ENCODE results near the gene ZNF609. TPM values are rescaled to one million over a fixed set of nuclear protein-coding genes. Genes with fewer than 3 reads are reported as not detected.
"Not testable (repeated sequence)": the region's sequence is repeated elsewhere in the genome, so short reads cannot be mapped to it uniquely, and the experiment has no call there.

Gene ZNF609
- total RNA-seq, 1 experiment from 2014 or later, result 9.9 TPM

DNA sequence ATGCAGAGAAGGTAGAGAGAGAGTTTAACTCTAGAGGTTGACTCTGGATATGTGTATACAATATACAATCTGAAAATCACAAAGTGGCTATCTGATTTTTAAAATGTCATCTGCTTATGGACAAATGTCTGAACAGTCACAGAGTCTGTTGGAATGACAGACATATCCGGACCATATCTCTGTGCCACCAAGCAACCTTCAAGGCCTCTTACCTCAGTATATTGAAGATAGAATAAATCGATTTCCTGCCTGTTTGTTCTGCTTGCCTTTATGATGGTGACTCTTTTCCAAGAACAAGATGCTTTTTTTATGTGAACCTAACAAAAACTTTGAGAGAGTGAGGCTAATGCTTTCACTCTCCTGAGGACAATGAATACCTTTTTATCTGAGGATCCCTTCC, 163.9 kb downstream of the ZNF609 start:
- Histone ChIP-seq H3K9me2 (replicated peaks; ENCODE audit: low read length) (no peaks in the 10 kb centered on the region), H3K4me2 (ENCODE audit: low read length) (no peak overlapping the region), H4K20me1 (ENCODE audit: low read length) (peaks cover 6% of the 10 kb centered on the region; the same call in 1 of the 2 replicates), H3K27ac (ENCODE audit: low read length) (no peak overlapping the region), H3K9ac (ENCODE audit: low read length) (no peak overlapping the region), H2AFZ (ENCODE audit: low read length) (no peak overlapping the region), H3K27me3 (ENCODE audit: low read length) (no peaks in the 10 kb centered on the region), H3F3A (ENCODE audit: low read length, unreplicated experiment) (no peaks in the 10 kb centered on the region), H3K36me3 (ENCODE audit: low read depth, low read length) (0 out of 2 replicates have a peak, but pooled peaks cover 3% of the 10 kb centered on the region), H3K9me3 (ENCODE audit: low read length) (no peaks in the 10 kb centered on the region), H3K4me1 (ENCODE audit: insufficient read depth, low read length) (peaks cover 19% of the 10 kb centered on the region), H3K4me3 (ENCODE audit: low read length) (no peak overlapping the region), H3K79me2 (ENCODE audit: low read length) (peaks cover 19% of the 10 kb centered on the region)
- intact Hi-C loops (cut with micrococcal nuclease), result no loop called here
- ATAC-seq, result no peak
- DNase-seq, result no peak
- ChIA-PET POLR2A (ENCODE audit: unreplicated experiment) (no interaction called here), CTCF (no interaction called here)
- TF ChIP-seq EZH2phosphoT487 (IDR thresholded peaks at IDR 0.05; ENCODE audit: borderline replicate concordance, low read length), result no peak
- no peak for TF ChIP-seq EZH2 (IDR thresholded peaks at IDR 0.05; ENCODE audit: low read length, unreplicated experiment)
- no peak for TF ChIP-seq CTCF (conservative IDR thresholded peaks at IDR 0.05; ENCODE audit: low read depth, low read length)
- no TSS peak for BruUV-seq (replicated peaks)

DNA sequence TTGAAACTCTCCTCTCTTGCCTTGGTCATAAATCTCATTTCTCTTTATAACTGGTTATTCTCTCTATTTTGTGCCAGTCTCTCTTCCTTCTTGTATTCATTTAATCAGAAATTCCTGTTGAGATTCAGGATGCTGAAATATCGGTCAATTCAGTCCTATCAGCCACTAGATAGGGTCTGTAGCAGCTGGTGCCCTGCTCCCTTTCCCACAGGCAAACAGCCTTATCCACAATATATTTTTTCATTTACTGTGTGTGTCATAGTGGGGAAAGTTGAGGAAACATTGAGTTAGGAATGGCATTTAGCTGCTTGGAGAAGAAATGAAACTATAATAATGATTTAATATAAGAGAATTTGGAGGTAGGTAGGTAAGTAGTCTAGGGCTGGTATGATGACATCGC, 168.7 kb downstream of the ZNF609 start:
- Histone ChIP-seq H3K9me3 (ENCODE audit: low read length) (no peaks in the 10 kb centered on the region), H3F3A (ENCODE audit: low read length, unreplicated experiment) (no peaks in the 10 kb centered on the region), H3K4me2 (ENCODE audit: low read length) (no peak overlapping the region), H3K27me3 (ENCODE audit: low read length) (no peaks in the 10 kb centered on the region), H3K36me3 (ENCODE audit: low read depth, low read length) (no peaks in the 10 kb centered on the region), H3K9ac (ENCODE audit: low read length) (no peak overlapping the region), H3K4me1 (ENCODE audit: insufficient read depth, low read length) (no peaks in the 10 kb centered on the region), H3K4me3 (ENCODE audit: low read length) (no peak overlapping the region), H3K79me2 (ENCODE audit: low read length) (no peaks in the 10 kb centered on the region), H2AFZ (ENCODE audit: low read length) (no peak overlapping the region), H4K20me1 (ENCODE audit: low read length) (no peaks in the 10 kb centered on the region), H3K27ac (ENCODE audit: low read length) (no peak overlapping the region), H3K9me2 (replicated peaks; ENCODE audit: low read length) (no peaks in the 10 kb centered on the region)
- intact Hi-C loops (cut with micrococcal nuclease), result no loop called here
- no TSS peak for BruUV-seq (replicated peaks)
- CTCF ChIA-PET, result no interaction called here
- TF ChIP-seq CTCF (conservative IDR thresholded peaks at IDR 0.05; ENCODE audit: low read depth, low read length), result no peak
- TF ChIP-seq EZH2phosphoT487 (IDR thresholded peaks at IDR 0.05; ENCODE audit: borderline replicate concordance, low read length), result no peak
- TF ChIP-seq EZH2 (IDR thresholded peaks at IDR 0.05; ENCODE audit: low read length, unreplicated experiment), result no peak
- no peak for ATAC-seq
- DNase-seq, result no peak
- POLR2A ChIA-PET (ENCODE audit: unreplicated experiment), result interaction anchor here (0.6 kb wide), 2 partner anchors 35 to 439 kb away, joined by 3 read pairs; no protein-coding TSS in a partner anchor

- Histone ChIP-seq H3K9me3 (ENCODE audit: low read length) (no peaks in the 10 kb centered on the region), H3K9ac (ENCODE audit: low read length) (no peak overlapping the region), H3K27ac (ENCODE audit: low read length) (no peak overlapping the region), H3K4me1 (ENCODE audit: insufficient read depth, low read length) (no peaks in the 10 kb centered on the region), H3K79me2 (ENCODE audit: low read length) (no peaks in the 10 kb centered on the region), H4K20me1 (ENCODE audit: low read length) (no peaks in the 10 kb centered on the region), H3K4me2 (ENCODE audit: low read length) (no peak overlapping the region), H3K4me3 (ENCODE audit: low read length) (no peak overlapping the region), H3K9me2 (replicated peaks; ENCODE audit: low read length) (no peaks in the 10 kb centered on the region), H2AFZ (ENCODE audit: low read length) (no peak overlapping the region), H3F3A (ENCODE audit: low read length, unreplicated experiment) (no peaks in the 10 kb centered on the region), H3K27me3 (ENCODE audit: low read length) (no peaks in the 10 kb centered on the region), H3K36me3 (ENCODE audit: low read depth, low read length) (no peaks in the 10 kb centered on the region)
- DNase-seq (no peak), ATAC-seq (no peak)
- BruUV-seq (replicated peaks), result no TSS peak
- no peak for TF ChIP-seq EZH2phosphoT487 (IDR thresholded peaks at IDR 0.05; ENCODE audit: borderline replicate concordance, low read length)
- no peak for TF ChIP-seq EZH2 (IDR thresholded peaks at IDR 0.05; ENCODE audit: low read length, unreplicated experiment)
- no peak for TF ChIP-seq CTCF (conservative IDR thresholded peaks at IDR 0.05; ENCODE audit: low read depth, low read length)
- intact Hi-C loops (cut with micrococcal nuclease), result no loop called here
- POLR2A ChIA-PET (ENCODE audit: unreplicated experiment), result no interaction called here
- CTCF ChIA-PET, result no interaction called here
These were observed 170.2 kb downstream of the ZNF609 start for GRCh38 chr15:64630396-64631107.

- DNase-seq; H3K27me3 ChIP-seq (ENCODE audit: low read length); BruUV-seq (replicated peaks); H2AFZ ChIP-seq (ENCODE audit: low read length); intact Hi-C loops (cut with micrococcal nuclease); H3K4me2 ChIP-seq (ENCODE audit: low read length); H3K4me3 ChIP-seq (ENCODE audit: low read length); H4K20me1 ChIP-seq (ENCODE audit: low read length); H3K9ac ChIP-seq (ENCODE audit: low read length); POLR2A ChIA-PET (ENCODE audit: unreplicated experiment); ATAC-seq; H3K27ac ChIP-seq (ENCODE audit: low read length); CTCF ChIA-PET; H3K36me3 ChIP-seq (ENCODE audit: low read depth, low read length); H3K9me2 ChIP-seq (replicated peaks; ENCODE audit: low read length); H3F3A ChIP-seq (ENCODE audit: low read length, unreplicated experiment); H3K79me2 ChIP-seq (ENCODE audit: low read length); H3K9me3 ChIP-seq (ENCODE audit: low read length); H3K4me1 ChIP-seq (ENCODE audit: insufficient read depth, low read length): not testable (repeated sequence)
These were observed 172.3 kb downstream of the ZNF609 start for GRCh38 chr15:64632639-64633038.
